Cardiac muscle cell (in vitro differentiated cells and primary cell): Measurements from ENCODE around the gene VMP1. TPM values are rescaled to one million over a fixed set of nuclear protein-coding genes. Genes with fewer than 3 reads are reported as not detected.
A peak's percentile ranks its signal among the peaks of the same experiment; 100 is the strongest.

Experiments used
- DNase-seq, 2 donors: peaks; one replicate each; pipeline versions ENCODE4 v3.0.0 to v3.0.0-alpha.2; 2010 to 2017; ENCODE audit warnings: low read depth in 1 of 2, low spot score in 1 of 2
- H3K27ac ChIP-seq: fragments of 200-600 bp; sonication (generic); 2 replicates; pipeline ENCODE4 v1.5.1; 2016
- H3K27me3 ChIP-seq: fragments of 200-600 bp; sonication (generic); 2 replicates; pipeline ENCODE4 v1.6.0; 2016; ENCODE audit warnings: control low read depth
- H3K36me3 ChIP-seq: fragments of 200-600 bp; sonication (generic); 2 replicates; pipeline ENCODE4 v1.5.1; 2016; ENCODE audit warnings: control low read depth
- H3K4me1 ChIP-seq: fragments of 200-600 bp; sonication (generic); 2 replicates; pipeline ENCODE4 v1.8.1; 2017; ENCODE audit warnings: low read depth, mild to moderate bottlenecking, mixed run types
- H3K4me3 ChIP-seq: fragments of 200-600 bp; sonication (generic); 2 replicates; pipeline ENCODE4 v1.5.1; 2016; ENCODE audit warnings: mild to moderate bottlenecking
- H3K9me3 ChIP-seq: fragments of 200-600 bp; sonication (generic); 2 replicates; pipeline ENCODE4 v1.5.1; 2017; ENCODE audit warnings: low read depth, mild to moderate bottlenecking, control low read depth
- CTCF ChIP-seq: IDR thresholded peaks from 2 replicates; pipeline ENCODE4 v1.5.1; 2012; ENCODE audit warnings: low read depth, mild to moderate bottlenecking, low read length
- polyA plus RNA-seq: library from polyadenylated mRNA; unstranded; fragments of >200 nt; fragmentation: Nextera tagmentation; extraction: Ambion mirVana; gene quantifications from 2 replicates; pipeline ENCODE4 v1.2.1, GENCODE V29; 2016
- total RNA-seq: library from RNA; depleted of rRNA; stranded (reverse); fragments of >200 nt; gene quantifications from 2 replicates; pipeline ENCODE4 v1.2.3, GENCODE V29; 2016

The VMP1 gene
- total and polyA plus RNA-seq, 2 experiments from 2014 or later, result 65.0 to 91.3 TPM

- no peak for TF ChIP-seq CTCF
- Histone ChIP-seq H3K4me1 (no peaks in the 10 kb centered on the region), H3K36me3 (no peaks in the 10 kb centered on the region), H3K27ac (no peak overlapping the region), H3K4me3 (no peak overlapping the region), H3K27me3 (no peaks in the 10 kb centered on the region), H3K9me3 (no peaks in the 10 kb centered on the region)
- no peak for DNase-seq
Measured at GRCh38 chr17:59743842-59744241, 36.4 kb downstream of the VMP1 start.

DNA sequence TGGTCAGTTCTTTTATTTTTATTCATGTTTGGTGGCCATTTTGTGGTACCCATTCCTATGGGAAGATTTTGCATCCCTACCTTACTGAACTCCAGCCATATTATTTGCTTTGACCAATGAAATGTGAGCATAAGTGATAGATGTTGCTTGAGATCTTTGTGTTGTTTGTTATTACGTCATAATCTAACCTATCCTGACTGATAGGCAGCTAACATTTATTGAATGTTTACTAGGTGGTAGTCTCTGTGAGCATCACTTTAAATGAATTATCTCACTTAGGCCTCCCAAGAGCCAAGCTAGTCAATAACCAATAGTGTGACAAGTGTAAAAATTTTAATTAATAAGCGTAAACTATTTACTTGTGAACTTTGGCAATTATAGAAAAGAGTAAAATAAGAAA is 37.6 kb downstream of the VMP1 start:
- TF ChIP-seq CTCF, result no peak
- H3K4me3 ChIP-seq, result no peak overlapping the region
- no peaks in the 10 kb centered on the region for H3K9me3 ChIP-seq
- H3K27me3 ChIP-seq, result no peaks in the 10 kb centered on the region
- H3K4me1 ChIP-seq, result no peaks in the 10 kb centered on the region
- no peak for DNase-seq
- no peaks in the 10 kb centered on the region for H3K36me3 ChIP-seq
- no peak overlapping the region for H3K27ac ChIP-seq

- peak; percentile 49 to 81 for DNase-seq
- TF ChIP-seq CTCF, result peak; percentile 64
- Histone ChIP-seq H3K4me1 (no peaks in the 10 kb centered on the region), H3K9me3 (no peaks in the 10 kb centered on the region), H3K4me3 (no peak overlapping the region), H3K27ac (no peak overlapping the region), H3K27me3 (no peaks in the 10 kb centered on the region), H3K36me3 (no peaks in the 10 kb centered on the region)
Measured at GRCh38 chr17:59746849-59747445, 39.5 kb downstream of the VMP1 start.

GRCh38 chr17:59748591-59748990 is 41.1 kb downstream of the VMP1 start:
- Histone ChIP-seq H3K27ac (no peak overlapping the region), H3K4me1 (peaks cover under 1% of the 10 kb centered on the region), H3K4me3 (no peak overlapping the region), H3K9me3 (no peaks in the 10 kb centered on the region), H3K27me3 (no peaks in the 10 kb centered on the region), H3K36me3 (peaks cover 3% of the 10 kb centered on the region)
- DNase-seq, result no peak
- TF ChIP-seq CTCF, result no peak

- Histone ChIP-seq H3K36me3 (peaks cover 3% of the 10 kb centered on the region), H3K27me3 (no peaks in the 10 kb centered on the region), H3K4me1 (peaks cover 24% of the 10 kb centered on the region), H3K27ac (no peak overlapping the region), H3K9me3 (no peaks in the 10 kb centered on the region), H3K4me3 (no peak overlapping the region)
- no peak for TF ChIP-seq CTCF
- no peak for DNase-seq
Measured at GRCh38 chr17:59751955-59752413, 44.5 kb downstream of the VMP1 start.
